NOMO-1 treated with DMSO at 0.1 percent for 48 hours (cell line): ENCODE data around the gene YWHAG.
"Not testable (repeated sequence)": the region's sequence is repeated elsewhere in the genome, so short reads cannot be mapped to it uniquely, and the experiment has no call there.

Source experiments
- DNase-seq: peaks from one replicate; lab custom pipeline; 2025; ENCODE audit not compliant: unreplicated experiment; lab: John Stamatoyannopoulos, UW

The YWHAG gene

GRCh38 chr7:76349313-76349885 lies 9.4 kb downstream of the YWHAG start:
- no peak for DNase-seq

- DNase-seq: peak; percentile 57
Observed at GRCh38 chr7:76347710-76348109, 11.1 kb downstream of the YWHAG start.

- DNase-seq: no peak
Observed at GRCh38 chr7:76346778-76347177, 12.0 kb downstream of the YWHAG start.

GRCh38 chr7:76346097-76346496 lies 12.7 kb downstream of the YWHAG start:
- no peak for DNase-seq

- DNase-seq: no peak
Observed at GRCh38 chr7:76343931-76344321, 14.9 kb downstream of the YWHAG start.

DNA sequence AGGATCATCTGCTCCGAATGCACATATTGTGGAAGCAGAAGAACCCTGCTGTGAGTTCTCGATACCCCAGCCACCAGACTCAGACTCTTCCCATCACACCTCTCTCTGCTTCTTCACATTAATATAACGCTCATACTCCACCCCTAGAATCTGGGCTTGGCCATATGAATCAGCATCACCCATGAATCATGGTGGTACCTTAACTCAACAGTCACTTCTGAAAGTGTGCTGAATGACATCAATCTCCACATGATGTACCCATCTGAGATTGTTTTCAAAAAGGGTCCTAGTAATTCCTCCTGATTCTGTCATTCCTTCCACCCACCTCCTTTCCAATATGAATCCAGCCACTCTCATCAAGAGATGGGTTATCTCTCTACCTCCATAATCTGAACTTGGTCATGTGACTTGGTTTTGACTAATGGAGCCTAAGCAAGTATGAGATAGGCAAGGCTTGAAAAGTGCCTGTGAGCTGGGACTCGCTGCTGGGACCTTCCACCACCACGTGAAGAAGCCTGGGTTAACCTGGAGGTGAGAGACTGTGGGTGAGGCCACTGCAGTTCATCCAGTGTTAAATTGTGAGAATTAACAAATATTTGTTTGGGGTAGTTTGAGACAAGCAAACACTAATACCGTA lies 15.4 kb downstream of the YWHAG start:
- no peak for DNase-seq

DNA sequence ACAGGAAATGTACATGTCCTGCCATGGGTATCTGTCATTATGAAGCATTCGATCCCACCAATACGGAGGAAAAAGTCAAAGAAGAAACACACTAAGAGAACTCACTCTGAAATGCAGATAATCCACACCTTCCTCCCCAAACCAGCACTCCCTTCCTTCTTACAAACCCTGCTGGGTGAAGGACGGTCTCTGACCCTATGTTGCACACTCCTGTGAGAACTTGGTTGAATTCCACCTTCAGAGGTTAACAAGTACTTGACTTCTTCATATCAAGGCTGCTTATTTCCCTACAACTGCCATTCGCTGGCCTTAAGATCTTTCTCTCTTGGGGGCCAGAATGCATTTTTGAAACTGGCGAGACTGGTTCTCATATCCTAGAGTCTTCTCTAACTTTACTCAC lies 16.6 kb downstream of the YWHAG start:
- DNase-seq: no peak

DNA sequence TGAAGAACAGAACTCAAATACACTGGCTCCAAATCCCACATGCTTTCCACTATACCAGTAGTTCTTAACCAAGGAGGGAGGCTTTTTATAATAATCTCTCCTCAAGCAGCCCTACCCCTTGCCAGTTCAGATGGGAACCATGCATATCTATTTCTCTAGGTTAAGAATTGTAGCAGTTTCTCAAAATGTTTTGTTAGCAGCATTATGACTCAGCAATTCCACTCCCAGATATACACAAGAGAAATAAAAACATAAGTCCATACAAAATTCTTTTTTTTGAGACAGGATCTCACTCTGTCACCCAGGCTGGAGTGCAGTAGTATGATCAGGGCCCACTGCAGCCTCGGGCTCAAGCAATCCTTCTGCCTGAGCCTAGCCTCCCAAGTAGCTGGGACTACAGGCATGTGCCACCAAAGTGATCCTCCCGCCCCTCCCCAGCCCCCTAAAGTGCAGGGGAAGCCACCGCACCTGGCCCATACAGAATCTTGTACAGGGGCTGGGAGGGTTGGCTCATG lies 18.1 kb downstream of the YWHAG start:
- no peak for DNase-seq

DNA sequence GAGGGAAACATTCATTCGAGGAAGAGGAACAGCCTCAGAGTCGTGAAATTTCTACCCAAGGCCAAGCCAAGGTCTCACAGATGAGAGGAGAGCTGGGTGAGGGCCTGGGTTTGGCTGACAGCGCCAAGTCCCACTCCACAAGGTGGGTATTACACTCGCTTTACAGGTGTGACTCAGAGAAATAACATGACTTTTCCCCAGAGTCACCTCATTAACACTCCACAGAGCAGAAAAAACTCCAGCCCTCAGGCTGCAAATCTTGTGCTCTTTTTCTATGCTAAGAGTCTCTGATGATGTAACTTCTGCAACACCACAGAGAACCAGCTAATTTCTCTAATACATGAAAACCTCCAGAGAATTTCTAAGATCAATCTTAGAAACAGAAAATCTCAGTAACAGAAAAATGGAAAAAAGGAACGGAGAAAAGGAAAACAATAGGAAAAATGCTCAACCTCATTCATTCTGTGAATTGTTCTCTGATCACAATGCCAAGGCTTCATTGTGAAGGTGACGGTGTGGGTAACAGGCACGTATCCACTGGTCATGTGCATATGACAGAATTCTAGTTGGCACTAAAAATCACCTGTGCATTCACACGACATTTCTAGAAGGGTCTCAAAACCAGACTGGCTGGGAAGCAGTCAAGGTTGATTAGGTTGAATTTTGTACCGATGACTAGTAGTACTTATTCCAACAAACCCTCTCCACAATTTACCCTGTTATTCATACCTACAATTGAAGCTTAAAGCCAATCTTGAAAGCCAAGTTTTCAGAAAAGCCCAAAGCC lies 20.3 kb downstream of the YWHAG start:
- no peak for DNase-seq

GRCh38 chr7:76337147-76337546 lies 21.6 kb downstream of the YWHAG start:
- DNase-seq: no peak

DNA sequence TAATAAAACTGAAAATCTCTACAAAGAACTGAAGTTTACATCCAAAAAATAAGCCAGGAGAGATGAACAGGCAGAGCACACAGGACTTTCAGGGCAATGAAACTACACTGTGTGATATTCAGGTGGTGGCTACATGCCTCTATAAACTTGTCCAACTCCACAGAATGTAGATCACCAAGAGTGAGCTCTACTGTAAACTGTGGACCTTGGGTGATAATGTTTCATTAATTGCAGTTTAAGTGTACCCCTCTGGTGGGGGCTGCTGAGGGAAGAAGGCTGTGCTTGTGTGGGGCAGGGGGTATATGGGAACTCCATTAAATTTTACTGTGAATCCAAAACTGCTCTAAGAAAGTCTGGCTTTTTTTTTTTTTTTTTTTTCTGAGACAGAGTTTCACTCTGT lies 22.7 kb downstream of the YWHAG start:
- no peak for DNase-seq

- not testable (repeated sequence) for DNase-seq
Observed at GRCh38 chr7:76335417-76335816, 23.4 kb downstream of the YWHAG start.

- DNase-seq: no peak
Observed at GRCh38 chr7:76334320-76334967, 24.3 kb downstream of the YWHAG start.

- no peak for DNase-seq
Observed at GRCh38 chr7:76333511-76334101, 25.2 kb downstream of the YWHAG start.

GRCh38 chr7:76332078-76332477 lies 26.7 kb downstream of the YWHAG start:
- DNase-seq: no peak

DNA sequence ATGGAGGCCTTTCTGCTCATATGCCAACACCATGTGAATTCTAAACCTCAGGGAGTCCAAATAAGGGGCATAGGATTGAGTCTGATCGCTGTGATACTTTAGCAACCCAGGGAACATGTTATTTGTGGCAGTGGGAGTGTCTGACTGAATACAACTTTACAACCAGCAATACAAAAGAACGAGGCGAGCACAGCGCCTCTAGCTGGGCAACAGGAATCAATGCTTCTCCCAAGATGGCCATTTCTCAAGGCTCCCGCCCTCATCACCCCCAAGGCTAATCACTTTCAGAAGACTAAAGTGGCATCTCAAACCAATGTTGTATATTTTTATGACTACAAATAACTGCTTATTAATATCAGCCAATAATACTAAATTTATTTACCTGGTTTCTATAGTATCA lies 28.1 kb downstream of the YWHAG start:
- no peak for DNase-seq

- DNase-seq: no peak
Observed at GRCh38 chr7:76330261-76330660, 28.5 kb downstream of the YWHAG start.

- no peak for DNase-seq
Observed at GRCh38 chr7:76329479-76329878, 29.3 kb downstream of the YWHAG start.

DNA sequence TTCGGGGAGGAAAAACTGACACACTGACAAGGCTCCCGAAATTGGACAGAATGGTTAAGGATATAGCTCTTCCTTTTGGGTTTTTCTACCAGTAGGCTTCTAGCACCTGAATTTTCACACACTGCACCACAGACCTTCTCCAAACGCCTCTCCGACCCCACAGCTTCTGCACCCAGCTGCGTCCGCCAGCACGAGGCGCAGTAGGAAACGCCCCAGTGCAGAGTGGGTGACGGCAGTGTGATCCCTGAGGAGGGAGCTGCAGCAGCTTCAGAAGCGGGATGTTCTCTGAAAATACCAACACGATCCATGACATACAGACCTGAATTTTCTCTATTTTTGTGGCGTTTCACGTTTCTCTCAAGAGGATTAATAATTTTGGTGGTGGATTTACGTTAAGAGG lies 30.4 kb downstream of the YWHAG start:
- DNase-seq: no peak

GRCh38 chr7:76327610-76328009 lies 31.2 kb downstream of the YWHAG start:
- no peak for DNase-seq

- no peak for DNase-seq
Observed at GRCh38 chr7:76326646-76327233, 32.1 kb downstream of the YWHAG start.
